Measurements from ENCODE around the gene C1orf21. TPM values are rescaled to one million over a fixed set of nuclear protein-coding genes. Genes with fewer than 3 reads are reported as not detected.

Gene C1orf21
- polyA plus RNA-seq, 4 donors: 31.1 to 57.0 (median 42.3) TPM

DNA sequence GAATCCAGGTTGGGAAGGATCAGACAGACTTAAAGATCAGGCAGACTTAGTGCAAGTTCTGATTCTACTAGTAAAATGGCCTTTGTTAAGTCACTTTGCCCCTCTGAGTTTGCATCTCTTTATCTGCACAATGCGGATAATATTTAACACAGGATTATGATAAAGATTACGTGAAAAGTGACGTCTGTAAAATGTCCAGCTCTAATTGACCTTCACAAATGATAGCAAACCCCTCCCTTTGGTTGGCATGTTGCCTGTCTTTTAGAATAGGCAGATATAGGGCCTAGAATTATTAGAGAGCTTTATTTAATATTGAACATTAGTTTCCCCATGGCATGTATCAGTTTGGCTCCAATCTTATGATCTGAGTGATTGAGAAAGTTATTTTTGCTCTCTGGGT, 55.4 kb downstream of the C1orf21 start:
- no peak for DNase-seq (ENCODE audit: low read depth in 4 of 4, low spot score in 3 of 4)

DNA sequence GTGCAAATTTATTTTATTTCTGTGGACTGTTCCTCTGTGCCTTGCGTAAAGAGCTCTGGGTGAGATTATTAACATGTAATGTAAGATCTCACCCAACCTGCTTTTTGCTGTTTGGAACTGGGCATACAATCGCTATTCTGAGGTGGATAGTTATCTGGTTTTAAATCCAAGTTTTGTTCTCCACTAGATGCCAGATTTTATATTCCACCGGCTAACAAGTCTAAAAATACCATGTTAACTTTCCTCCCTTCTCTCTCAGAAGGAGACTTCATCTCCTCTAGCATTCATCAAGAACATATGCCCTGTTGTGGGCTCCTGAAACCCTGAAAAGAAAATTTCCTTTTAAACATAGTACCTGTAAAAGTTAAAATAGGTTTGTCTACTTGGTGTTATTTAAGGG, 56.4 kb downstream of the C1orf21 start:
- DNase-seq (ENCODE audit: low read depth in 4 of 4, low spot score in 3 of 4): no peak

DNA sequence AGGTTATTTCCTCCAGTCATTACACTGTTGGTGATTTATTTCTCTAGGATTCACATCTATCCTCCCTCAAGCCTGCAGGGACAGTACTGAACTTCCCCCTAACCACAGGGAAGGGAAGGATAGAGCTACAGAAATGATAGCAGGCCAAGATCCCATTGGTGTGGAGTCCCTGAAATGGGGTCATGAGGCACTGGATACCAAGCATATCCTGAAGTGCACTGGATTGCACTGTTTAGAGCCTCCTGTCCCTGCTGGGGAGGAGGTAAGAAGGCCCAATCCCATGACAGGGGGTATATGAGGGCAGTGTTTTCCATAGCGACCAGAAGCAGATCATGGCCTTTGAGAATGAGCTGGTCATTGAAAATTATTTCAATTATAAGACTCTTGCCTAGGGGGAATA, 56.8 kb downstream of the C1orf21 start:
- DNase-seq (ENCODE audit: low read depth in 4 of 4, low spot score in 3 of 4): no peak

GRCh38 chr1:184445997-184446396, 59.2 kb downstream of the C1orf21 start:
- DNase-seq (ENCODE audit: low read depth in 4 of 4, low spot score in 3 of 4): no peak

DNA sequence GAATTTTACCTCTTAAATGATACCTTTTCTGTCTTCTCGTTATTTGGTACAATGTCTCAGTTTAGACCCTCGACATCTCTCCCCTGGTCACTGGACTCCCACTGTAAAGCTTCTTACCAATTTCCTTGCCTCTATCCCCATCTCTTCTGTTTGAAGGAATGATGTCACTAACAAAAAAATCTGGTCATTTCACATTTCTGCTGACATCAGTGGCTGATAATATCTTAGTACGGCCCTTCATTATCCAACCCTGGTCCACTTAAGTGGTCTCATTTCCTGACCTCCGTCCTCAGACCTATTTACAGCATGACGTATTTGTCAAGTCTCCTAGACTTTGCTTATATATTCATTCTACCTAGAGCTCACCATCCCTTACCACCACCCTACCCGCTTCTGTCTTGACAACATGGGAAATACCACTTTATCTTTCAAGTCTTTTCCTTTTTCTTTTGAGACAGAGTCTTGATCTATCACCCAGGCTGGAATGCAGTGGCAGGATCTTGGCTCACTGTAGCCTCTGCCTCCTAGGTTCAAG, 60.9 kb downstream of the C1orf21 start:
- DNase-seq (ENCODE audit: low read depth in 4 of 4, low spot score in 3 of 4): no peak

- no peak for DNase-seq (ENCODE audit: low read depth in 4 of 4, low spot score in 3 of 4)
These were observed 63.1 kb downstream of the C1orf21 start for GRCh38 chr1:184449916-184450315.

- no peak for DNase-seq (ENCODE audit: low read depth in 4 of 4, low spot score in 3 of 4)
These were observed 69.0 kb downstream of the C1orf21 start for GRCh38 chr1:184455786-184456185.

DNA sequence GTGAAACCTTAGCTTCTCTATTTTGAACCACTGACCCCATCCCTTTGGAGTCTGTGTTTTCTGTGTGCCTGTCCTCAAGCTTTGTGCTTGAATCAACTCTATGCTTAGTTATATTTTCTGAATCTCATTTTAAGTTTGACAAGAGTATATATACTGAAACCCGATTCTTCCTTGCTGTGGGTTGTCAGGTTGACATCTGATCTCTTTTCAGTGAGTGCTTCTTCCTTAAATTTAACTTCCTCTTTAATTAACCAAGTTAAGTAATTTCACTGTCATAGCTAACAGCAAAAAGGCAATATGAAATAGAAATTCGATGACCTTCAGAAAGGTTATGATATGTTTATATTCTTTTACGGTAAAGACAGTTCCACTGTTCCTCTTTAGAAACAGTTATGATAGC, 69.4 kb downstream of the C1orf21 start:
- DNase-seq (ENCODE audit: low read depth in 4 of 4, low spot score in 3 of 4): no peak

GRCh38 chr1:184457500-184457899, 70.7 kb downstream of the C1orf21 start:
- DNase-seq (ENCODE audit: low read depth in 4 of 4, low spot score in 3 of 4): no peak

GRCh38 chr1:184461321-184461720, 74.5 kb downstream of the C1orf21 start:
- DNase-seq (ENCODE audit: low read depth in 4 of 4, low spot score in 3 of 4): no peak

DNA sequence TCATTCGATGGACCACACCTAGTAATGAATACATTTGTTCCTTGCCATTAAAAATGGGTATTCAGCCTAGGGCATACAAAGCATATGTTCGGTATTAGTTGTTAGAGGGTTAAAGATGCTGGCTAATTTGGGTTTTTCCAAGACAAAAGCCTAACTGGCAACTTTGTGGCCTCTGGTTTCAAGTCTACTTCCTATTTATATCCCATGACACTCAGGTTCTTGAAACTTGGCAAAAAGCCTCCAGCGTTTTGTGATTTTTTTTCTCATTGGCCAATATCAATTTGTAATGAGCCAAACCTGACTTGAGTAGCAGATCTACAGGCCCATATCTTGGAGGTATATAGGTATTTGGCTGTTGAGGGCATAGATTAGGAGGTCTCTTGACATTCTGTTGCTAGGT, 75.3 kb downstream of the C1orf21 start:
- DNase-seq (ENCODE audit: low read depth in 4 of 4, low spot score in 3 of 4): no peak

GRCh38 chr1:184462990-184463389, 76.2 kb downstream of the C1orf21 start:
- no peak for DNase-seq (ENCODE audit: low read depth in 4 of 4, low spot score in 3 of 4)

- DNase-seq (ENCODE audit: low read depth in 4 of 4, low spot score in 3 of 4): no peak
These were observed 76.9 kb downstream of the C1orf21 start for GRCh38 chr1:184463680-184464079.

DNA sequence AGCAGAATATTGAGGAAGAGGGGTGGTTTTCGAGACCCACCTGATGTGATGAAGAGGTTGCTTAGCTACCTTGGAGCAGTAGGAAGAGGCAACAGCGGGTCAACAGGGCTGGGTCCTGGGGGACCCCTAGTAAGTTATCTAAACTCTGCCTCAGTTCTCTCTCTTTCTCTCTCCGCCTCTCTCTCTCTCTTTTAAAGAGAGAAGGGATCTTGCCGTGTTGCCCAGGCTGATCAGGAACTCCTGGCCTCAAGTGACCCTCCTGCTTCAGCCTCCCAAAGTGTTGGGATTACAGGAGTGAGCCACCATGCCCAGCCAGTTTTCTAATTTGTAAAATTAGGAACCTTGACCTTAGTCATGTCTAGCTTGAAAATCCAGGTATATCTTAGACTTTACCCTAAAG, 77.9 kb downstream of the C1orf21 start:
- DNase-seq (ENCODE audit: low read depth in 4 of 4, low spot score in 3 of 4): no peak

GRCh38 chr1:184465489-184466146, 78.8 kb downstream of the C1orf21 start:
- DNase-seq (ENCODE audit: low read depth in 4 of 4, low spot score in 3 of 4): no peak

- no peak for DNase-seq (ENCODE audit: low read depth in 4 of 4, low spot score in 3 of 4)
These were observed 80.5 kb downstream of the C1orf21 start for GRCh38 chr1:184467295-184467694.

- DNase-seq (ENCODE audit: low read depth in 4 of 4, low spot score in 3 of 4): no peak
These were observed 82.6 kb downstream of the C1orf21 start for GRCh38 chr1:184469396-184469795.

DNA sequence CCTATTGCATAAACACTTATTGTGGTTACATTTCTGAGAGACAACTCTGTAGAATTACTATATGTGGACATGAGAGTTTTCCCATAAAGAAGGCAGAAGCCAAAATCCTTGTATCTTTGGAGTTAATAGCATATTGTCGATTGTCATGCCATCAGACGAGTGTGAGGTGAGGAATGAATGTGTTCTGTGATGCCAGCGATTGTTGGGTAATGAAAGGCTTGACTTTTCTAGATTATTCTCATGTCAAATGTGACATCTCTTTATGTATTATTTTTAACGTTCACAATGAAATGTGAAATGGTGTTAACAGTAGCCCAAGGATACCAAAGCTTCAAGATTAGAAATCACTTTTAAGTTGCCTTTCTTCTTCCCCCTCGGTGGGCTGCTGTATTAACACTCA, 84.9 kb downstream of the C1orf21 start:
- no peak for DNase-seq (ENCODE audit: low read depth in 4 of 4, low spot score in 3 of 4)

DNA sequence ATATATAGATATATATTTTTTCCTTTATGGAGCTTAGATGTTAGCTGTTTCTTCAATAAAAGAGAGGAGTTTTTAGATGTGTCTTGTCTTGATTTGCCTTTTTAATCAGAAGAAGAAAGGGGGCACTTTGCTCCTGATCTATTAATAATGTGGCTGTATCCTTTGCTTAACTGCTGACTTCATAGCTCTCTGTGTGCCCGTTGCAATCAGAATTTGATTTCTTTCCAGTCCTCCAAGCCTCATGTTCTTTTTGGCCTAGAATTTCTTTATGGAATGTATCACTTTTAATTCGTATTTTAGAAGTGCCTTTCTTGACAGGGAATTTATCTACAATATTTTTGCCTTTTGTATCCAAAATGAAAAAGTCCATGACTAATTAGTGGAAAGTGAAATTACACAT, 85.3 kb downstream of the C1orf21 start:
- DNase-seq (ENCODE audit: low read depth in 4 of 4, low spot score in 3 of 4): no peak

DNA sequence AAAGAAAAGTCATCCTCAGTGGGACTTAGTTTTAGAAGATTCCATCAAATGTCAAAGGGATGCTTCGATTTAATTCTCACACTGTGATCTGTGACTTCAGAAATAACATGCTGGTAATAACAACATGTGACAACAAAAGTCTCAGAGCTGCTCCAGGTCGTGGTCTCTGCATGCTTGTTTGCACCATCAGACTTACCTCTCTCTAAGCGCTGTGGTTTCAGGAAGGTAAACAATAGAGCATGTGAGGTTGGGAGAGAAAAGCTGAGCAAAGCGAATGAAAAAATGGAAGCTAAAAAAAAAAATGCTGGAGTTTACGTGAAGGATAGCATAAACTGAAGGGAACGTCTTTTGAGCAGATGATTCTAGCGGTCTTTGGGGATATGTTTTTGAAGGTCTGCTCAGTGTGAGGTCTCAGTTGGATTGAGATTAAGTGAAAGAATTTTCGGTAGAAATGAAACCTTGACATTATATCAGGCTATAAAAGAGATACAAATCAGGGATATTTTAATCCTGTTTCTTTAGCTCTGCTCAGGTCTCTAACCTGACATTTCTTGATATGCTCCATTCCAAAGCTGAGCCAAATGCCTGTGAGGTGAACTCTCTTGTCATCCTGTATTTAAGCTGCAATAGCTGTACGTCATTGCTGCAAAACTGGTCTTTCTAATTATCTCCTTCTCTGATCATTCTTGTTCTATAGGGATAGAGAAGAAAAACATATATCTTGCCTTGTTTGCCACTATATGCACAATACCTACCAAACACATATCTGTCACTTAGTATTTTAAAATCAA, 86.5 kb downstream of the C1orf21 start:
- no peak for DNase-seq (ENCODE audit: low read depth in 4 of 4, low spot score in 3 of 4)

- no peak for DNase-seq (ENCODE audit: low read depth in 4 of 4, low spot score in 3 of 4)
These were observed 89.4 kb downstream of the C1orf21 start for GRCh38 chr1:184476187-184476586.
